ENCODE measurements around the gene PDE3A. TPM values are rescaled to one million over a fixed set of nuclear protein-coding genes. Genes with fewer than 3 reads are reported as not detected.
A peak's percentile ranks its signal among the peaks of the same experiment; 100 is the strongest.

PDE3A gene
- total RNA-seq, 1 donor from 2014 or later, result 27.9 TPM

DNA sequence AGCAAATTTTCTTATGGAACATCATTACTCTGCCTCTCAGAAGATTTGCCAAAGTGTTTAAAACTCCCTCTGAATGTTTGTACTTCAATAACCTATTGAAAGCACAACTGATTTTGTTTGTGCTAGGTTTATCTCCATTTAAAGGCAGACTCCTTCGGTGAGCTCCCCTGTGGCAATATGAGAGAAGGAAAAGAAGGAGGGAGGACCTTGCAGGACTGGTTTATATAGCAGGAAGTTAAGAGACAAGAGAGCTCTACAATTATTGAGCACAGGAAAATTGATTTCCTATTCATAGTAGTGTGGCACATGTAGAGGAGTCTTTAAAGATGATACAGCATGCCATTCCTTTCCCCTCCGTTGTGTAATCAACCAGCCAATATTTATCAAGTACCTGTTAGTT lies 75.5 kb downstream of the PDE3A start:
- no peak overlapping the region for H3K4me3 Mint-ChIP-seq (ENCODE audit: unreplicated experiment)
- H3K4me1 Mint-ChIP-seq (ENCODE audit: low read depth), result peaks cover 39% of the 10 kb centered on the region
- no peaks in the 10 kb centered on the region for H3K27me3 Mint-ChIP-seq (ENCODE audit: low read depth)
- H3K27ac Mint-ChIP-seq (ENCODE audit: unreplicated experiment), result no peak overlapping the region
- peaks cover 3% of the 10 kb centered on the region for H3K36me3 Mint-ChIP-seq (ENCODE audit: low read depth)
- DNase-seq (ENCODE audit: low spot score), result no peak
- TF ChIP-seq, protein P1, sequence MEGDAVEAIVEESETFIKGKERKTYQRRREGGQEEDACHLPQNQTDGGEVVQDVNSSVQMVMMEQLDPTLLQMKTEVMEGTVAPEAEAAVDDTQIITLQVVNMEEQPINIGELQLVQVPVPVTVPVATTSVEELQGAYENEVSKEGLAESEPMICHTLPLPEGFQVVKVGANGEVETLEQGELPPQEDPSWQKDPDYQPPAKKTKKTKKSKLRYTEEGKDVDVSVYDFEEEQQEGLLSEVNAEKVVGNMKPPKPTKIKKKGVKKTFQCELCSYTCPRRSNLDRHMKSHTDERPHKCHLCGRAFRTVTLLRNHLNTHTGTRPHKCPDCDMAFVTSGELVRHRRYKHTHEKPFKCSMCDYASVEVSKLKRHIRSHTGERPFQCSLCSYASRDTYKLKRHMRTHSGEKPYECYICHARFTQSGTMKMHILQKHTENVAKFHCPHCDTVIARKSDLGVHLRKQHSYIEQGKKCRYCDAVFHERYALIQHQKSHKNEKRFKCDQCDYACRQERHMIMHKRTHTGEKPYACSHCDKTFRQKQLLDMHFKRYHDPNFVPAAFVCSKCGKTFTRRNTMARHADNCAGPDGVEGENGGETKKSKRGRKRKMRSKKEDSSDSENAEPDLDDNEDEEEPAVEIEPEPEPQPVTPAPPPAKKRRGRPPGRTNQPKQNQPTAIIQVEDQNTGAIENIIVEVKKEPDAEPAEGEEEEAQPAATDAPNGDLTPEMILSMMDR (IDR thresholded peaks at IDR 0.05), result no peak
- H3K9me3 Mint-ChIP-seq (ENCODE audit: low read depth), result no peaks in the 10 kb centered on the region

DNA sequence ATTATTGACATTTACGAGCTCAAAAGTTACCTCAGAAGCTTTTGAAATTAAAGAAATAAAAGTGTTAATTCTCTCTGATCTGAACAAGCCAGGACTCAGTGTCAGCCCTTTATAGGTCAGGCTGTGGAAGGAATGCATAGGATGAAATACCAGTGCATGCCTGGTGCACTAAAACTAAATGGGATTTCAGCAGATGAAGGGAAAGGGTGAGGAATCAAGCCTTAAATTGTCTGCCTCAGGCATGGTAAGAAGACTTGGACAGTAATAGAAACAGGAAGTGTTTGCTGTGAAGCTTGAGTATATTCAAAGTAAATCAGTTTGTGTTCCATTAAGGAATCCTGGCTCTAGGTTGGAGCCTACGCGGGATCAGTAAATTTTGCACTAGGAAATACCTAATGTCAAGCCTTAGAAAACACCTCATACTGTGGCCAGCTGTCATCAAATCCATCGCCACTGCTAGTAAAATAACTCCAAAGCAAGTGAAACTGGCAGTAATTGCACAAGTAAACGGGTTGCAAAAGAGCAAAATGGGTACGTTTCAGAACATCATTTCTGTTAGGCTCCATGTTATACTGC lies 76.3 kb downstream of the PDE3A start:
- Mint-ChIP-seq H3K9me3 (ENCODE audit: low read depth) (no peaks in the 10 kb centered on the region), H3K4me1 (ENCODE audit: low read depth) (peaks cover 36% of the 10 kb centered on the region), H3K27me3 (ENCODE audit: low read depth) (no peaks in the 10 kb centered on the region), H3K4me3 (ENCODE audit: unreplicated experiment) (no peak overlapping the region), H3K36me3 (ENCODE audit: low read depth) (peaks cover 3% of the 10 kb centered on the region), H3K27ac (ENCODE audit: unreplicated experiment) (no peak overlapping the region)
- no peak for DNase-seq (ENCODE audit: low spot score)
- TF ChIP-seq, protein P1 (IDR thresholded peaks at IDR 0.05), result no peak

DNA sequence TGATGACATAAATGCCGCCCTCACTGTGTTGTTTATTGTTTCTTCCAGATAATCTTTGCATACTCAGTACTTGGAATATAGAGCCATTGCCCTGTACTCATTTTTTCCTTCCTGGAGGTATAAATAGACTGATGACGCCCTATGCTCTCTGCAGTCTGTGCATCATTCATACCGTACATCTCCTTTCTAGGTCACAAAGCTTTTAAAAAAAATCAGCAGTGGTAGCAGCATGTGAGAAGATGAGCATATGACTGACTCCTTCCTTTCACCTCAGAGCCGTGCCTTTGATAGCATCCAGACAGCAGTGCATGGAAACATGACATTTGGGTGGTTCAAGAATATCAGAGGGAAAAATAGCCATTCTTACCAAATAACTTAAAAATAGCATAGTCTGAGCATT lies 77.3 kb downstream of the PDE3A start:
- DNase-seq (ENCODE audit: low spot score), result no peak
- TF ChIP-seq, protein P1 (IDR thresholded peaks at IDR 0.05), result no peak
- Mint-ChIP-seq H3K4me3 (ENCODE audit: unreplicated experiment) (no peak overlapping the region), H3K27me3 (ENCODE audit: low read depth) (no peaks in the 10 kb centered on the region), H3K9me3 (ENCODE audit: low read depth) (no peaks in the 10 kb centered on the region), H3K36me3 (ENCODE audit: low read depth) (peaks cover 3% of the 10 kb centered on the region), H3K4me1 (ENCODE audit: low read depth) (peaks cover 39% of the 10 kb centered on the region), H3K27ac (ENCODE audit: unreplicated experiment) (peak overlapping the region; percentile 56)

DNA sequence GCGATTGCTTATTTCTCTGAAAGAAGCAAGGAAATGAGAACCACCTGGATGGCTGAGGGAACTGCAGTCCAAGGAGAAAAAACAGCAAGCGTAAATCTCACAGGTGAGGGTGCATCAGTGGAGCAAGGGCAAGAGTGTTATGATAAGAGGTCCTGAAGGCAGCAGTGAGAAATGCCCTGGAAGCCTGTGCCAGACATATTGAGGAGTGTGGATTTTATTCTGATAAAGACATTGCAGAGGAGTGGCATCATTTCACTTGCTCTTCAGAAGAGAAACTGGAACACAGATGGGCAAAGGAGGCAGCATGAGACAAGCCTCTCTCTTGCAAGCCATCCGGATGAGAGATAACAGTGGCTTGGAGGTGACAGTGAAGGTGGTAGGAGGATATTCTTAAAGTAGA lies 78.5 kb downstream of the PDE3A start:
- no peaks in the 10 kb centered on the region for H3K27me3 Mint-ChIP-seq (ENCODE audit: low read depth)
- no peak overlapping the region for H3K4me3 Mint-ChIP-seq (ENCODE audit: unreplicated experiment)
- TF ChIP-seq, protein P1 (IDR thresholded peaks at IDR 0.05), result no peak
- no peak for DNase-seq (ENCODE audit: low spot score)
- peaks cover 3% of the 10 kb centered on the region for H3K36me3 Mint-ChIP-seq (ENCODE audit: low read depth)
- peak overlapping the region; percentile 28 for H3K27ac Mint-ChIP-seq (ENCODE audit: unreplicated experiment)
- H3K9me3 Mint-ChIP-seq (ENCODE audit: low read depth), result no peaks in the 10 kb centered on the region
- H3K4me1 Mint-ChIP-seq (ENCODE audit: low read depth), result peaks cover 48% of the 10 kb centered on the region

DNA sequence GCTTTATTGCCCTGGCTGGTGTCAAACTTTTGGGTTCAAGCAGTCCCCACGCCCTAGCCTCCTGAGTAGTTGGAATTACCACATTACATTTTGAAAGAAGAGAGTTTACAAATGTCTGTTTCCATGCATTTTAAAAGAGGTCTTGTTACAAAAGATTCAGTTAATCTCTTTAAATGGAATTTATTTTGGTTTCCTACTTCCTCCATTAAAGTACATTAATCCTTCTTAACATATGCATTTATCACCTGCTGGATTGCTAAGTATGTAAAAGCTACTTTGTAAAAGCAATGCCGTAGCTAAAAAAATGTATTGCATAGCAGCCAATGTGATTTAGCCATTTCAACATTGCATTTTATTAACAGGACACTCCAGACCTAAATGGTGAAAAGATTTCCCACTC lies 80.4 kb downstream of the PDE3A start:
- TF ChIP-seq, protein P1 (IDR thresholded peaks at IDR 0.05), result no peak
- Mint-ChIP-seq H3K4me1 (ENCODE audit: low read depth) (peaks cover 53% of the 10 kb centered on the region), H3K27ac (ENCODE audit: unreplicated experiment) (no peak overlapping the region), H3K27me3 (ENCODE audit: low read depth) (no peaks in the 10 kb centered on the region), H3K36me3 (ENCODE audit: low read depth) (peaks cover 3% of the 10 kb centered on the region), H3K9me3 (ENCODE audit: low read depth) (no peaks in the 10 kb centered on the region), H3K4me3 (ENCODE audit: unreplicated experiment) (no peak overlapping the region)
- no peak for DNase-seq (ENCODE audit: low spot score)
